Liver (tissue), 9 donors: Measurements from ENCODE around the gene MS4A6E. TPM values are rescaled to one million over a fixed set of nuclear protein-coding genes. Genes with fewer than 3 reads are reported as not detected.

Experiments used
- DNase-seq: peaks from one replicate; pipeline ENCODE4 v3.0.0-alpha.2; 2017; ENCODE audit warnings: low spot score
- H3K27ac ChIP-seq, 2 donors: one replicate each; pipeline ENCODE4 v1.7.0; 2013; ENCODE audit warnings: inconsistent platforms in 2 of 2, low read length in 2 of 2, control low read depth in 1 of 2, low read depth in 1 of 2, mild to moderate bottlenecking in 1 of 2
- H3K27me3 ChIP-seq, 4 donors: one replicate each; pipeline versions ENCODE4 v1.6.1 to v1.7.0; 2013; ENCODE audit warnings: low read length in 3 of 4, inconsistent platforms in 1 of 4, mild to moderate bottlenecking in 1 of 4, moderate library complexity in 1 of 4; ENCODE audit not compliant: control insufficient read depth in 4 of 4, insufficient read depth in 4 of 4
- H3K36me3 ChIP-seq, 4 donors: one replicate each; pipeline versions ENCODE4 v1.6.1 to v1.7.0; 2013; ENCODE audit warnings: low read length in 3 of 4, mild to moderate bottlenecking in 3 of 4, low read depth in 1 of 4, moderate library complexity in 1 of 4; ENCODE audit not compliant: control insufficient read depth in 4 of 4, insufficient read depth in 3 of 4
- H3K4me1 ChIP-seq, 4 donors: one replicate each; pipeline versions ENCODE4 v1.6.1 to v1.7.0; 2013; ENCODE audit warnings: low read length in 3 of 4, mild to moderate bottlenecking in 3 of 4, moderate library complexity in 1 of 4; ENCODE audit not compliant: control insufficient read depth in 4 of 4, insufficient read depth in 4 of 4
- H3K4me3 ChIP-seq, 3 donors: one replicate each; pipeline versions ENCODE4 v1.6.1 to v1.7.0; 2013; ENCODE audit warnings: low read length in 3 of 3, control low read depth in 1 of 3, low read depth in 1 of 3, mild to moderate bottlenecking in 1 of 3
- H3K9ac ChIP-seq, 2 donors: one replicate each; pipeline ENCODE4 v1.7.0; 2013; ENCODE audit warnings: low read length in 2 of 2, mild to moderate bottlenecking in 2 of 2, moderate library complexity in 2 of 2, control low read depth in 1 of 2, low read depth in 1 of 2
- H3K9me3 ChIP-seq, 4 donors: one replicate each; pipeline versions ENCODE4 v1.6.1 to v1.7.0; 2013; ENCODE audit warnings: low read length in 3 of 4; ENCODE audit not compliant: control insufficient read depth in 4 of 4
- ATF3 ChIP-seq: IDR thresholded peaks from 2 replicates; pipeline ENCODE4 v1.6.1; 2016; ENCODE audit warnings: antibody characterized with exemption
- EGR1 ChIP-seq, 2 donors: IDR thresholded peaks; 2 replicates each; pipeline ENCODE4 v1.6.1; 2016 to 2018; ENCODE audit warnings: antibody characterized with exemption in 2 of 2, low read depth in 2 of 2
- FOXA1 ChIP-seq: IDR thresholded peaks from 2 replicates; pipeline ENCODE4 v1.6.1; 2016; ENCODE audit warnings: antibody characterized with exemption
- FOXA2 ChIP-seq: IDR thresholded peaks from 2 replicates; pipeline ENCODE4 v1.6.1; 2016; ENCODE audit warnings: antibody characterized with exemption
- HNF4A ChIP-seq, 2 donors: conservative IDR thresholded peaks; 2 replicates each; pipeline ENCODE4 v1.6.1; 2016; ENCODE audit warnings: antibody characterized with exemption in 2 of 2, mild to moderate bottlenecking in 2 of 2
- HNF4G ChIP-seq: IDR thresholded peaks from 2 replicates; pipeline ENCODE4 v1.6.1; 2016; ENCODE audit warnings: antibody characterized with exemption
- JUND ChIP-seq, 2 donors: IDR thresholded peaks; 2 replicates each; pipeline ENCODE4 v1.6.1; 2016; ENCODE audit warnings: antibody characterized with exemption in 2 of 2
- MAX ChIP-seq: IDR thresholded peaks from 2 replicates; pipeline ENCODE4 v1.6.1; 2016; ENCODE audit warnings: antibody characterized with exemption
- NR2F2 ChIP-seq: IDR thresholded peaks from 2 replicates; pipeline ENCODE4 v1.6.1; 2016; ENCODE audit warnings: antibody characterized with exemption
- RAD21 ChIP-seq, 2 donors: IDR thresholded peaks; 2 replicates each; pipeline ENCODE4 v1.6.1; 2016; ENCODE audit warnings: antibody characterized with exemption in 2 of 2, mild to moderate bottlenecking in 2 of 2
- RXRA ChIP-seq, 2 donors: IDR thresholded peaks; 2 replicates each; pipeline ENCODE4 v1.6.1; 2017 to 2018; ENCODE audit warnings: antibody characterized with exemption in 2 of 2, mild to moderate bottlenecking in 1 of 2
- SP1 ChIP-seq: IDR thresholded peaks from 2 replicates; pipeline ENCODE4 v1.6.1; 2018; ENCODE audit warnings: antibody characterized with exemption, mild to moderate bottlenecking
- YY1 ChIP-seq: IDR thresholded peaks from 2 replicates; pipeline ENCODE4 v1.6.1; 2016; ENCODE audit warnings: antibody characterized with exemption, mild to moderate bottlenecking
- ZBTB33 ChIP-seq: IDR thresholded peaks from 2 replicates; pipeline ENCODE4 v1.6.1; 2016; ENCODE audit warnings: antibody characterized with exemption
- WGBS: extraction: QIAGEN DNeasy Blood & Tissue Kit; methylation state at CpG from one replicate; pipeline ENCODE4 v1.1.7; 2013; 5-methylcytosine and 5-hydroxymethylcytosine counted together
- polyA plus RNA-seq, 2 donors: library from polyadenylated mRNA; stranded (reverse) in 1 of 2; unstranded in 1 of 2; fragments of 200-250 nt in 1 of 2; fragments of >200 nt in 1 of 2; fragmentation: Nextera tagmentation in 1 of 2; extraction: Ambion mirVana in 1 of 2; gene quantifications; one replicate each; pipeline versions ENCODE4 v1.2.1 to v1.2.3, GENCODE V29; 2013 to 2015
- total RNA-seq, 2 donors: library from RNA; depleted of rRNA; stranded (reverse); fragments of >200 nt; gene quantifications; one replicate each; pipeline ENCODE4 v1.2.3, GENCODE V29; 2014
- TF ChIP-seq, protein P1 (sequence below): IDR thresholded peaks from 2 replicates; pipeline ENCODE4 v1.6.1; 2016; ENCODE audit warnings: antibody characterized with exemption, mild to moderate bottlenecking
- TF ChIP-seq, protein P2 (sequence below): fragments of 150-350 bp; IDR thresholded peaks from 2 replicates; pipeline ENCODE4 v1.5.1; 2017; ENCODE audit warnings: improper control_type of control experiment, low read depth, low read length; ENCODE audit not compliant: missing input control
- donor health status: healthy.
- donor health status: healthy.
- donor health status: healthy.
- donor health status: healthy.
- donor health status: healthy.

MS4A6E gene
- total and polyA plus RNA-seq, 4 donors, result 0.22 to 0.75 TPM; not detected in 2

DNA sequence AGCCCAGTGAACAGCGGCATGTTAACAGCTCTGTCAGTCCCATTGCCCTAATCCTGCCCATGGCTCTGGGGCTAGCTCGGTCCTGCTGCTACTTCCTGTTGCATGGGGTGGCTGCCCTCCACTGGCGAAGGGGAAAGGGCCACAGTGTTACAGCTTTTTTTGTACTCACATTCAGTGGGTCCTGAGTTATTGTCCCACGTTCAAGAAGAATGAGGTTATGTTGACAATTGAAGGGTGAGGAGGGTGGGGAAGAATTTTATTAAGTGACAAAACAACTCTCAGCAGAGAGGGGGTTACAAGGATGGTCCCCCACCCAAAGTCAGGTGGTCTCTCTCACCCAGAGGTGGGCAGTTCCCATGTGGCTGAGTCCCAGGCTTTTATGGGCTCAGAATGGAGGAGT, 33.6 kb downstream of the MS4A6E start (continued):
- no peak for TF ChIP-seq FOXA1
- TF ChIP-seq, protein P1, sequence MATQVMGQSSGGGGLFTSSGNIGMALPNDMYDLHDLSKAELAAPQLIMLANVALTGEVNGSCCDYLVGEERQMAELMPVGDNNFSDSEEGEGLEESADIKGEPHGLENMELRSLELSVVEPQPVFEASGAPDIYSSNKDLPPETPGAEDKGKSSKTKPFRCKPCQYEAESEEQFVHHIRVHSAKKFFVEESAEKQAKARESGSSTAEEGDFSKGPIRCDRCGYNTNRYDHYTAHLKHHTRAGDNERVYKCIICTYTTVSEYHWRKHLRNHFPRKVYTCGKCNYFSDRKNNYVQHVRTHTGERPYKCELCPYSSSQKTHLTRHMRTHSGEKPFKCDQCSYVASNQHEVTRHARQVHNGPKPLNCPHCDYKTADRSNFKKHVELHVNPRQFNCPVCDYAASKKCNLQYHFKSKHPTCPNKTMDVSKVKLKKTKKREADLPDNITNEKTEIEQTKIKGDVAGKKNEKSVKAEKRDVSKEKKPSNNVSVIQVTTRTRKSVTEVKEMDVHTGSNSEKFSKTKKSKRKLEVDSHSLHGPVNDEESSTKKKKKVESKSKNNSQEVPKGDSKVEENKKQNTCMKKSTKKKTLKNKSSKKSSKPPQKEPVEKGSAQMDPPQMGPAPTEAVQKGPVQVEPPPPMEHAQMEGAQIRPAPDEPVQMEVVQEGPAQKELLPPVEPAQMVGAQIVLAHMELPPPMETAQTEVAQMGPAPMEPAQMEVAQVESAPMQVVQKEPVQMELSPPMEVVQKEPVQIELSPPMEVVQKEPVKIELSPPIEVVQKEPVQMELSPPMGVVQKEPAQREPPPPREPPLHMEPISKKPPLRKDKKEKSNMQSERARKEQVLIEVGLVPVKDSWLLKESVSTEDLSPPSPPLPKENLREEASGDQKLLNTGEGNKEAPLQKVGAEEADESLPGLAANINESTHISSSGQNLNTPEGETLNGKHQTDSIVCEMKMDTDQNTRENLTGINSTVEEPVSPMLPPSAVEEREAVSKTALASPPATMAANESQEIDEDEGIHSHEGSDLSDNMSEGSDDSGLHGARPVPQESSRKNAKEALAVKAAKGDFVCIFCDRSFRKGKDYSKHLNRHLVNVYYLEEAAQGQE, result no peak
- no peak for TF ChIP-seq EGR1 (IDR thresholded peaks at IDR 0.05; ENCODE audit: low read depth in 2 of 2)
- TF ChIP-seq YY1, result no peak
- no peak for TF ChIP-seq SP1
- no peak for TF ChIP-seq RAD21 (IDR thresholded peaks at IDR 0.05)
- TF ChIP-seq NR2F2, result no peak

- no peaks in the 10 kb centered on the region for H3K4me1 ChIP-seq
- DNase-seq, result no peak
- peaks cover 0 to 6% (median 0%) of the 10 kb centered on the region in 4 donors for H3K27me3 ChIP-seq
- H3K9me3 ChIP-seq, result peaks cover 5 to 13% (median 9%) of the 10 kb centered on the region in 4 donors
- H3K4me3 ChIP-seq, result no peak overlapping the region
- no peak for TF ChIP-seq RXRA (IDR thresholded peaks at IDR 0.05)
- TF ChIP-seq HNF4G, result no peak
- TF ChIP-seq RAD21 (IDR thresholded peaks at IDR 0.05), result no peak
- TF ChIP-seq, protein P1, result no peak
- TF ChIP-seq FOXA1, result no peak
- TF ChIP-seq MAX, result no peak
- TF ChIP-seq JUND (IDR thresholded peaks at IDR 0.05), result no peak
- no peak for TF ChIP-seq ATF3
- TF ChIP-seq FOXA2, result no peak
- TF ChIP-seq EGR1 (IDR thresholded peaks at IDR 0.05; ENCODE audit: low read depth in 2 of 2), result no peak
- TF ChIP-seq, protein P2, sequence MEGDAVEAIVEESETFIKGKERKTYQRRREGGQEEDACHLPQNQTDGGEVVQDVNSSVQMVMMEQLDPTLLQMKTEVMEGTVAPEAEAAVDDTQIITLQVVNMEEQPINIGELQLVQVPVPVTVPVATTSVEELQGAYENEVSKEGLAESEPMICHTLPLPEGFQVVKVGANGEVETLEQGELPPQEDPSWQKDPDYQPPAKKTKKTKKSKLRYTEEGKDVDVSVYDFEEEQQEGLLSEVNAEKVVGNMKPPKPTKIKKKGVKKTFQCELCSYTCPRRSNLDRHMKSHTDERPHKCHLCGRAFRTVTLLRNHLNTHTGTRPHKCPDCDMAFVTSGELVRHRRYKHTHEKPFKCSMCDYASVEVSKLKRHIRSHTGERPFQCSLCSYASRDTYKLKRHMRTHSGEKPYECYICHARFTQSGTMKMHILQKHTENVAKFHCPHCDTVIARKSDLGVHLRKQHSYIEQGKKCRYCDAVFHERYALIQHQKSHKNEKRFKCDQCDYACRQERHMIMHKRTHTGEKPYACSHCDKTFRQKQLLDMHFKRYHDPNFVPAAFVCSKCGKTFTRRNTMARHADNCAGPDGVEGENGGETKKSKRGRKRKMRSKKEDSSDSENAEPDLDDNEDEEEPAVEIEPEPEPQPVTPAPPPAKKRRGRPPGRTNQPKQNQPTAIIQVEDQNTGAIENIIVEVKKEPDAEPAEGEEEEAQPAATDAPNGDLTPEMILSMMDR, result no peak
- no peak for TF ChIP-seq HNF4A (conservative IDR thresholded peaks at IDR 0.05)
- TF ChIP-seq ZBTB33, result no peak
- H3K9ac ChIP-seq, result no peak overlapping the region
- WGBS, result 34% methylated on average over 1 of the region's 1 CpG
- no peaks in the 10 kb centered on the region for H3K36me3 ChIP-seq
- no peak overlapping the region for H3K27ac ChIP-seq
These were observed 35.2 kb downstream of the MS4A6E start for GRCh38 chr11:60362241-60362640.
